ENCODE results near the gene GTF3A.

GRCh38 chr13:27396252-27396846 lies 28.1 kb upstream of the GTF3A start:
- no peak for TF ChIP-seq POLR2AphosphoS5 (IDR thresholded peaks at IDR 0.05)
- no peak for TF ChIP-seq CTCF (IDR thresholded peaks at IDR 0.05)
- no peak for TF ChIP-seq POLR2A (IDR thresholded peaks at IDR 0.05)
